22Rv1 (cell line): ENCODE results near the gene CLEC4G.
"Not testable (repeated sequence)": the region's sequence is repeated elsewhere in the genome, so short reads cannot be mapped to it uniquely, and the experiment has no call there.

ENCODE experiments used
- H3K27ac ChIP-seq: fragments of 450-650 bp; 2 replicates; pipeline ENCODE4 v1.5.1; 2017
- ZFX ChIP-seq: fragments of 450-650 bp; IDR thresholded peaks from 2 replicates; pipeline ENCODE4 v1.6.1; 2017; ENCODE audit warnings: antibody characterized with exemption, borderline replicate concordance
- TF ChIP-seq, protein P1 (sequence below): fragments of 450-650 bp; IDR thresholded peaks from 2 replicates; pipeline ENCODE4 v1.5.1; 2017; ENCODE audit warnings: mild to moderate bottlenecking

The CLEC4G gene

DNA sequence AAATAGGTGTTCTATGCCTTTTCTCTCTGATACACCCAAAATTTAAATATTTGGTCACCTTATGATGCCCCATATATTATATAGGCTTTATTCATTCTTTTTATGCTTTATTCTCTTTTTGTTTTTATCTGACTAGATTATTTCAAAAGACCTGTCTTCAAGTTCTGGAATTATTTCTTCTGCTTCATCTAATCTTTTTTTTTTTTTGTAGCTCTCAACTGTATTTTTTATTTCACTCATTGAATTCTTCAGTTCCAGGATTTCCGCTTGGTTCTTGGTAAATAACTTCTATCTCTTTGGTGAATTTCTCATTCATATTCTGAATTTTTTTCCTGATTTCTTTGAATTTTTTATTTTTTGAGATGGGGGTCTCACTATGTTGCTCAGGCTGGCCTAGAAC lies 27.2 kb upstream of the CLEC4G start:
- H3K27ac ChIP-seq: no peak overlapping the region
- TF ChIP-seq, protein P1, sequence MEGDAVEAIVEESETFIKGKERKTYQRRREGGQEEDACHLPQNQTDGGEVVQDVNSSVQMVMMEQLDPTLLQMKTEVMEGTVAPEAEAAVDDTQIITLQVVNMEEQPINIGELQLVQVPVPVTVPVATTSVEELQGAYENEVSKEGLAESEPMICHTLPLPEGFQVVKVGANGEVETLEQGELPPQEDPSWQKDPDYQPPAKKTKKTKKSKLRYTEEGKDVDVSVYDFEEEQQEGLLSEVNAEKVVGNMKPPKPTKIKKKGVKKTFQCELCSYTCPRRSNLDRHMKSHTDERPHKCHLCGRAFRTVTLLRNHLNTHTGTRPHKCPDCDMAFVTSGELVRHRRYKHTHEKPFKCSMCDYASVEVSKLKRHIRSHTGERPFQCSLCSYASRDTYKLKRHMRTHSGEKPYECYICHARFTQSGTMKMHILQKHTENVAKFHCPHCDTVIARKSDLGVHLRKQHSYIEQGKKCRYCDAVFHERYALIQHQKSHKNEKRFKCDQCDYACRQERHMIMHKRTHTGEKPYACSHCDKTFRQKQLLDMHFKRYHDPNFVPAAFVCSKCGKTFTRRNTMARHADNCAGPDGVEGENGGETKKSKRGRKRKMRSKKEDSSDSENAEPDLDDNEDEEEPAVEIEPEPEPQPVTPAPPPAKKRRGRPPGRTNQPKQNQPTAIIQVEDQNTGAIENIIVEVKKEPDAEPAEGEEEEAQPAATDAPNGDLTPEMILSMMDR: no peak
- TF ChIP-seq ZFX: no peak

GRCh38 chr19:7757358-7757757 lies 25.4 kb upstream of the CLEC4G start:
- no peak overlapping the region for H3K27ac ChIP-seq
- TF ChIP-seq ZFX: no peak
- TF ChIP-seq, protein P1: no peak

- TF ChIP-seq, protein P1: no peak
- no peak for TF ChIP-seq ZFX
- no peak overlapping the region for H3K27ac ChIP-seq
These were observed 24.3 kb upstream of the CLEC4G start for GRCh38 chr19:7756258-7756657.

- H3K27ac ChIP-seq: no peak overlapping the region
- no peak for TF ChIP-seq ZFX
- TF ChIP-seq, protein P1: no peak
These were observed 19.4 kb upstream of the CLEC4G start for GRCh38 chr19:7751157-7751783.

- no peak overlapping the region for H3K27ac ChIP-seq
- no peak for TF ChIP-seq ZFX
- TF ChIP-seq, protein P1: peak; percentile 44
These were observed 16.8 kb upstream of the CLEC4G start for GRCh38 chr19:7748756-7749155.

DNA sequence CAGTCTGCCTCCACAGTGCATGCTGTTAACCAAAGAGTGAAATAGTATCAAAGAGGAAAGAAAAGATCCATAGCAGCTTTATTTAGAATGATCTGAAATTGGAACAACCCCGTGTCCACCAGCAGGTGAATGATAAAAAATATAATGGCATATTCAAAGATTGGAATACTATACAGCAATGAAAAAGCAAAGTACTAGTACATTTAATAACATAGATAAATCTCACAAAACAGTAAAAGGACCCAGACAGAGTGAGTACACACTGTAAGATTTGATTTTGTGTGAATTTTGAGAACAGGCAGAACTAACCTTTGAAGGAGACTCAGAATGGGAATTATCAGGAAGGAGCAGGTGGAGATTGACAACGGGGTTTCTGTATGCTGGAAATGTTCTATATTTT lies 16.3 kb upstream of the CLEC4G start:
- no peak overlapping the region for H3K27ac ChIP-seq
- no peak for TF ChIP-seq ZFX
- TF ChIP-seq, protein P1: no peak

GRCh38 chr19:7746903-7747884 lies 15.3 kb upstream of the CLEC4G start, which contains the start of gene CD209:
CD209 (minus strand) TSS chr19:7747534; CDS start chr19:7747511, 23 bp downstream.
- TF ChIP-seq ZFX: no peak
- TF ChIP-seq, protein P1: no peak
- H3K27ac ChIP-seq: no peak within 1 kb of the TSS

- H3K27ac ChIP-seq: not testable (repeated sequence)
These were observed 14.4 kb upstream of the CLEC4G start for GRCh38 chr19:7746306-7746705.
